HG03520 (cell line): Measurements from ENCODE around the gene KCNJ6.
"Not testable (repeated sequence)": the region's sequence is repeated elsewhere in the genome, so short reads cannot be mapped to it uniquely, and the experiment has no call there.

Source experiments
- ATAC-seq: cut with Tn5 transposase; IDR thresholded peaks from one replicate; pipeline ENCODE4 v1.9.1; 2021; ENCODE audit warnings: mild to moderate bottlenecking, moderate library complexity; ENCODE audit not compliant: unreplicated experiment

Gene KCNJ6

GRCh38 chr21:37686991-37687810, 229.1 kb downstream of the KCNJ6 start:
- no peak for ATAC-seq

DNA sequence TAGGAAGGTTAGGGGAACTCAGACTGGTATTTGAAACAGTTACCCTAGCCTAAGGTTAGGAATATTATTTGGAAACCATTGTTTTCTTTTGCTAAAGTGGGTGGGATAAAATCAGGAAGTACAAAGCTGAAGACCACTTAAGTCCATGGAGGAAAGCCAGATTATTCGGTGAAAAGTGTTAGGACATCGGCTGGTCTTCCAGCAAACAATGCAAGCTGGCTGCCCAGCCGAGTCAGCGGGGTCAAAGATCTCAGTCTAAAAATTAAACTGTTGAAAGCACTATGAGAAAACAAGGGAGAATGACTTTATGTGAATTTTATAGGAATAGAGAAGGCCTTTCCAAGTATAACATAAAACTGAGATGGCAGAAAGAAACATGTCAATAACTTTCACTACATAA, 231.7 kb downstream of the KCNJ6 start:
- ATAC-seq = no peak

DNA sequence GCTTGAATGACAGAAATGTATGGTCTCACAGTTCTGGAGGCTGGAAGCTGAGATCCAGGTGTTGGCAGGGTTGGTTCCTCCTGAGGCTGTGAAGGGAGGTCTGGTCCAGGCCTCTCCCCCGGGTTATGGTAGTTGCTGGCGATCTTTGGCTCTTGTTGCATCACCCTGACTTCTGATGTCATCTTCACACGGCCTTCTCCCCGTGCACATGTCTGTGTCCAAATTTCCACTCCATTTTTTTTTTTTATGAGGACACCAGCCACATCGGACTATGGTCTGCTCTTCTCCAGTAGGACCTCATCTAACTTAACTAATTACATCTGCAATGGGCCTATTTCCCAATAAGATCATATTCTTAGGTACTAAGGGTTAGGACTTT, 232.2 kb downstream of the KCNJ6 start:
- ATAC-seq = no peak

- ATAC-seq = no peak
These were observed 232.7 kb downstream of the KCNJ6 start for GRCh38 chr21:37683396-37684114.

- no peak for ATAC-seq
These were observed 233.3 kb downstream of the KCNJ6 start for GRCh38 chr21:37682966-37683365.

DNA sequence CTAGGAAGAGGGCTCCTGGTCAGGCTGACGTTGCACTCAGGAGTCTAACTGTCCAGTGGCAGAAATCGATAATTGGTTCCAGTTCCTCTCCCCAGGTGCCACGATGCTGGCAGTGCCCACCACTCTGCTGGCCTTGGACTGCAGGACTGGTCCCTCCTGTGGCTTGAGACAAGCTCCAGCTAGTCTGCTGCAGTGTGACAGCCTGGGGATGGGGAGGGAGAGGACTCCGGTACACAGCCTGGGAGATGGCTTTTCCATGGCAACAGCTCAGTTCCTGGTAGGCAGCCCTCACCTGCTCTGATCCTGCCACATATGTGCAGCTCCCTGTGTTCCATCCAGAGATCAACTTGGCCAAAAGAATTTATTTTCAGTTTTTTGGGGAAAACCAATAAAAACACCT, 239.3 kb downstream of the KCNJ6 start:
- ATAC-seq = no peak

DNA sequence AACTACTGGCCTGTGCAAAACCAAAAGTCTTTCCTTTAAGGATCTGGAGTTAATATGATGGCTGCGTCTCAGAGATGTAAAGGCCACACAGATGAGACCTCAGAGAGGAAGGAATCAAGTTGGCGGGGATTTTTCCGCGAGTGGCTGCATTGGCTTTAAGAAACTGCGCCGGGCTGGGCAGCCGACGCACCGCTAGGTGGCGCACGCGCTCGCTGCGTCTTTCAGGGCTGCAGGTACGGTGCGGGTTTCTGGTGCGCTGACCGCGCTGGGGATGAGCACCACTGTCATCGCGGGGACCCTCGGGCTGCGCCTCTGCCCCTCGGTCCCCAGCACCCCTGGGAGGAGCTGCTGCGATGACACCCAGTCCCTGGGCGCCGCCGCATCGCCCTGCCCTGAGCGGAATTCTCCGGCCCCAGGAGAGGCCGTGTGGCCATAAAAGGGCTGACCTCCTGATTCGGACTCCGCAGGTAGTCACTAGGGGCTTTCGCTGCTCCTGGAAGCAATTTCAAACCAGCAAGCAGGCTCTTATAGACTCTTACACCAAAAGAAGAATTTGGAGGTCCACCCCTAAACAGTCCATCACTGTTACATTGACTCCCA, 241.0 kb downstream of the KCNJ6 start:
- ATAC-seq = no peak

DNA sequence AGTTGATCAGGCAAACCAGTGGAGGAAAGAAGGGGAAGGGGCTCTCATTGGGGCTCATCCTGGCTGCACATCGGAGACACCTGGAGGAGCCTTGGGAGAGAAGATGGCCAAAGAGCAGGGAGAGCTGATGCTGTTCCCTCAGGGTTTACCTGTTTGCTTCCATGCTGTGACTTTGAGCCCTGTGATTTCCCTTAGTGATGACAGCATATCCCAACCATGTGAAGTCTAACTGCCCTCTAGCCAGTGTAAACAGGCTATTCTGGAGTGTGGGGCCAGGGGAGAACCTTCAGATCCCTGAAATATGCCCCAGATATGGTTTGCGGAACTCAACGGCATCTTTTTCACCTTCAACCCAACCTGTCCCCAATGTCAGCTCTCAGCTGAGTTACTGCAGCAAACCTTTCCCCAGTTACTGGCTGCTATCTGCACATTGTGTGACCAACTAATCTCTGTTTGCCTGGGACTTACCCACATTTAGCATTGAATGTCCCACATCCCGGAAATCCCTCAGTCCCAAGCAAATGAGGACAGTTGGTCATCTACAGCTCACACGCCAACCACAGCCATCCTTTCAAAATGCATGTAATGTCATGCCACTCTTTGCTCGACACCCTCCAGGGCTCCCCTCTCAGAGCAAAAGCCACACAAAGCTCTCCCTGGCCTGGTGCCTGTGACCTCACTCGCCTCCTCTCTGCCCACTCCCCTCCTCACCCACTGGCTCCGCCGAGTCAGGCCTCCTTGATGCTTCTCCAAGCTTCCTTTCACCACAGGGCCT, 242.3 kb downstream of the KCNJ6 start:
- no peak for ATAC-seq

- ATAC-seq = no peak
These were observed 244.9 kb downstream of the KCNJ6 start for GRCh38 chr21:37671381-37671780.

- ATAC-seq = no peak
These were observed 245.4 kb downstream of the KCNJ6 start for GRCh38 chr21:37670883-37671282.

GRCh38 chr21:37669249-37669648, 247.0 kb downstream of the KCNJ6 start:
- ATAC-seq = no peak

DNA sequence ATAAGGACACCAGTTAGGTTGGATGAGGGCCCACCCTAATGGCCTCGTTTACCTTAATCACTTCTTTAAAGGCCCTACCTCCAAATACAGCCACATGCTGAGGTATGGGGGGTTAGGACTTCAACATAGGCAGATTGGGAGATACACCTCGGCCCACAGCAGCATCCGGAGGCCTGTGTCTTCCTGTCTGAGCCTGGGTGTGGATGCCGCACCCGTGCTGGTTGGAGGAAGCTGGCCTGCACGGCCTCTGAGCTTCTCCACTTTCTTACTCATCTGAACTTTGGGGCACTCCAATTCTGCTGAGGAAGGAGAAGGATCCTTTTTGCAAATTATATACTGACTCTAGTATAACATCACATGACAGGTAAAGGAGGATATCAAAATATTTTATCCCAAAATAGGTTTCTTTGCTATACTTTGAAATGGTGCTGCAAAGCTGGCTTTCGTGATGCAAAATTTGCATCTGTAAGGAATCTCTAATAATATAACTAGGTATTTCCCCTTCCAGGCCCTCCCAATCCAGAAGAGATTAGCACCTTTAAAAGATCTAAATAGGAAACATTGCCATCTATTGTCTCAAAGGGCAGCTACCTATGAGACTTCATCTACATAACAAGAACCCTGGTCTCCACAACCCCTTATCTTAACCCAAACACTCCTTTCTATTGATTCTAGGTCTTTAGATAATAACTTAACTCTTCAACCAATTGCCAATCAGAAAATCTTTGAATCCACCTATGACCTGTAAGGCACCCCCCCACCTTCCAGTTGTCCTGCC, 247.6 kb downstream of the KCNJ6 start:
- no peak for ATAC-seq

DNA sequence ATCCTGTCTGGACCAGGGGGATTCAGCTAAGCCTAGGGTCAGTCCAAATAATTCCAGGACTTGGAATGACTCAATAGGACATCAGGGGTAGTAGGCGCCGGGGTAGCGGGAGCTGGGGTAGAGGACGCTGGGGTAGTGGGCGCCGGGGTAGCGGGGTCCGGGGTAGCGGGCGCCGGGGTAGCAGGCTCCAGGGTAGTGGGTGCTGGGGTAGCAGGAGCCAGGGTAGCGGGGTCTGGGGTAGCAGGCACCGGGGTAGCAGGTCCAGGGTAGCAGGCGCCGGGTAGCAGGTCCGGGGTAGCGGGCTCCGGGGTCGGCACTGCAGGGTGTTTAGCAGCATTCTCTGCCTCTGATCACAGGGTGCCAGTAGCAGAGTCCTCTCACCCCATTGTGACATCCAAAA, 248.9 kb downstream of the KCNJ6 start:
- no peak for ATAC-seq

DNA sequence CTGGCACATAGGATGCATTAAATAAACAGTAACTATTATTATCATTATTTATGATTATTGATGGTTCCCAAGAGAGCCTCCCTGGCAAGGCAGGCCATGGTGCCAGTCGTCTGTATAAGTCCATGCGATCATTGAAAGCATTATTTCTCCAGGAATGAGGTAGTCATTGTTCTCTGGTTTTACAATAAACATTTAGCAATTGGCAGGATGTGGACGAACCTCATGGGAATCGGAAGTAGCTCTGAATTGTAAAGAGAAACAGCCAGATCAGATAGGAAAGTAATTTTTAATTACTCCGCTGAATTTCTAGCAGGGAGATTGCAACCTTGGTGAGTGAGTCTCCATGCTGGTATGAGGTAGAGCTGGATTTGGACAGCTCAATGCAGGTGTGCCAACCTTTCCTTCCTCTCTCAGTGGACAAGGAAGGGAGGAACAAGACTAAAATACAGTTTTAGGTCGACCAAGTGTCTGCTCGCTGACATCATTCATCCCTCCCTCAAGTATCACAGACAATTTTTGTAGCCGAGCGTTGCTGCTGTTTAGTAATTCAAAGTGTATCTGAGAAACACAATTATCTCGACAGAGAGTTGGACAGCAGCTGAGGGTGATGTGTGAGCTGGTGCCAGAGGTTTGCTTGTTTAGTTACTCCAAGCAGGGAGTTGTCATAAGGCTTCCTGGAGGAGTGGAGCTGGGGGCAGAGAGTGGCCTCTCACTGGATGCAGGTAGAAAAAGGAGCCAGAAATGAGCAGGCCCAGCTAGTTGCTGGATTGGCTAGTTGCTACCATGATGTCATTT, 250.8 kb downstream of the KCNJ6 start:
- no peak for ATAC-seq

- not testable (repeated sequence) for ATAC-seq
These were observed 254.0 kb downstream of the KCNJ6 start for GRCh38 chr21:37662227-37662626.

GRCh38 chr21:37660709-37661108, 255.5 kb downstream of the KCNJ6 start:
- no peak for ATAC-seq

- ATAC-seq = no peak
These were observed 256.4 kb downstream of the KCNJ6 start for GRCh38 chr21:37659874-37660273.

GRCh38 chr21:37658817-37659458, 257.3 kb downstream of the KCNJ6 start:
- ATAC-seq = no peak

DNA sequence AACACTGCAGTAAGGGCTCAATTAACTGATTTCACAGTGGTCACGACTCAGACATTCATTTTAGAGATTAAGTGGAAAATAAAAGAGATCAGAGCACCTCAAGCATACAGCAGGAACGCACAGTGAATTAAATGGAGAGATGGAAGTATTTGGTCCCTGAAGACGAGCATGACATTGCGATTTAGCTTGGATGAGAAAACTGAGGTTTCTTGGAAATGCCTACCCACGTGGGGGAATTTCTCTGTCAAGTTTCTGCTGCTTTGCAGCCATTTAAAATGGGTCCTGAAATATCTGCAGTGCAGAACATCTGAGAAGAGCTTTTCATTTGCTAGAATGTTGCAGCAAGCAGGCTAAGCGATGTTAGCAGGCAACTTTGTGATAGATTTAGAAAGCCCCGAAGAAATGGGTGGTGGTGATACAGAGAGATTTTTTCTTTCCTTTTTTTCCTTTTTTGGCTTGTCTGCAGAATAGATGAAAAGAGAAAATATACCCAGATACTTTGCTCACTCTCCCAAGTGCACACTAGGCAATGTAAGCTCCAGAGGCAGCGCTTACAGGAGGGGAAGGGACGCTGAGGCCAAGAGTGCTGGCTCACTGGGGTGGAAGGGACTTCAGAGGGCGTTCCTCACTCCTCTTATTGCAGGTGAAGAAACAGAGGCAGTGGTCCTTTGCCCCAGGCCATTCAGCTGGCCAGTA, 258.0 kb downstream of the KCNJ6 start:
- ATAC-seq = no peak
